HEK293T (cell line): ENCODE measurements around the gene ICAM4.
A peak's percentile ranks its signal among the peaks of the same experiment; 100 is the strongest.

Source experiments
- CTCF ChIA-PET: fragments of 350-600 bp; formaldehyde crosslinking; extraction: SDS; loops from one replicate; lab custom pipeline; 2021; ENCODE audit warnings: antibody characterized with exemption, inconsistent platforms; lab: Yijun Ruan, JAX
- POLR2A ChIA-PET: fragments of 350-600 bp; formaldehyde crosslinking; extraction: SDS; loops from one replicate; lab custom pipeline; 2020; ENCODE audit warnings: antibody characterized with exemption, inconsistent platforms; lab: Yijun Ruan, JAX
- DNase-seq: peaks from one replicate; pipeline ENCODE4 v3.0.0; 2012; ENCODE audit warnings: mixed read lengths; ENCODE audit errors: extremely low spot score
- ARNT ChIP-seq: fragments of 450-650 bp; IDR thresholded peaks from 2 replicates; pipeline ENCODE4 v1.6.1; 2017; ENCODE audit warnings: mild to moderate bottlenecking
- BHLHE40 ChIP-seq: fragments of 450-650 bp; IDR thresholded peaks from 2 replicates; pipeline ENCODE4 v1.6.1; 2016; ENCODE audit warnings: mild to moderate bottlenecking, moderate library complexity, borderline replicate concordance
- CTBP1 ChIP-seq: fragments of 450-650 bp; IDR thresholded peaks from 2 replicates; pipeline ENCODE4 v1.6.1; 2016; ENCODE audit warnings: borderline replicate concordance
- ELF4 ChIP-seq: fragments of 450-650 bp; IDR thresholded peaks from 2 replicates; pipeline ENCODE4 v1.6.1; 2017; ENCODE audit warnings: antibody characterized with exemption
- FOXA1 ChIP-seq: fragments of 450-650 bp; IDR thresholded peaks from 2 replicates; pipeline ENCODE4 v1.6.1; 2016; ENCODE audit warnings: mild to moderate bottlenecking
- FOXK2 ChIP-seq: fragments of 450-650 bp; IDR thresholded peaks from 2 replicates; pipeline ENCODE4 v1.6.1; 2016; ENCODE audit warnings: mild to moderate bottlenecking
- FOXM1 ChIP-seq: fragments of 450-650 bp; IDR thresholded peaks from 2 replicates; pipeline ENCODE4 v1.6.1; 2017; ENCODE audit warnings: mild to moderate bottlenecking, borderline replicate concordance
- HDGF ChIP-seq: fragments of 450-650 bp; IDR thresholded peaks from 2 replicates; pipeline ENCODE4 v1.6.1; 2017; ENCODE audit warnings: antibody characterized with exemption, borderline replicate concordance
- L3MBTL2 ChIP-seq: fragments of 450-650 bp; conservative IDR thresholded peaks from 2 replicates; pipeline ENCODE4 v1.6.1; 2016; ENCODE audit warnings: mild to moderate bottlenecking
- LEF1 ChIP-seq: fragments of 450-650 bp; IDR thresholded peaks from 2 replicates; pipeline ENCODE4 v1.6.1; 2017; ENCODE audit warnings: mild to moderate bottlenecking, borderline replicate concordance
- NFRKB ChIP-seq: fragments of 450-650 bp; IDR thresholded peaks from 2 replicates; pipeline ENCODE4 v1.6.1; 2016; ENCODE audit warnings: mild to moderate bottlenecking, moderate library complexity
- SP1 ChIP-seq: fragments of 450-650 bp; IDR thresholded peaks from 2 replicates; pipeline ENCODE4 v1.6.1; 2017
- SUZ12 ChIP-seq: fragments of 450-650 bp; IDR thresholded peaks from 2 replicates; pipeline ENCODE4 v1.6.1; 2016; ENCODE audit warnings: mild to moderate bottlenecking
- TARDBP ChIP-seq: fragments of 450-650 bp; IDR thresholded peaks from 2 replicates; pipeline ENCODE4 v1.6.1; 2016
- ZNF384 ChIP-seq: fragments of 450-650 bp; IDR thresholded peaks from 2 replicates; pipeline ENCODE4 v1.6.1; 2016
- TF ChIP-seq, protein P1 (sequence below): fragments of 450-650 bp; IDR thresholded peaks from 2 replicates; pipeline ENCODE4 v1.6.1; 2016

The ICAM4 gene

DNA sequence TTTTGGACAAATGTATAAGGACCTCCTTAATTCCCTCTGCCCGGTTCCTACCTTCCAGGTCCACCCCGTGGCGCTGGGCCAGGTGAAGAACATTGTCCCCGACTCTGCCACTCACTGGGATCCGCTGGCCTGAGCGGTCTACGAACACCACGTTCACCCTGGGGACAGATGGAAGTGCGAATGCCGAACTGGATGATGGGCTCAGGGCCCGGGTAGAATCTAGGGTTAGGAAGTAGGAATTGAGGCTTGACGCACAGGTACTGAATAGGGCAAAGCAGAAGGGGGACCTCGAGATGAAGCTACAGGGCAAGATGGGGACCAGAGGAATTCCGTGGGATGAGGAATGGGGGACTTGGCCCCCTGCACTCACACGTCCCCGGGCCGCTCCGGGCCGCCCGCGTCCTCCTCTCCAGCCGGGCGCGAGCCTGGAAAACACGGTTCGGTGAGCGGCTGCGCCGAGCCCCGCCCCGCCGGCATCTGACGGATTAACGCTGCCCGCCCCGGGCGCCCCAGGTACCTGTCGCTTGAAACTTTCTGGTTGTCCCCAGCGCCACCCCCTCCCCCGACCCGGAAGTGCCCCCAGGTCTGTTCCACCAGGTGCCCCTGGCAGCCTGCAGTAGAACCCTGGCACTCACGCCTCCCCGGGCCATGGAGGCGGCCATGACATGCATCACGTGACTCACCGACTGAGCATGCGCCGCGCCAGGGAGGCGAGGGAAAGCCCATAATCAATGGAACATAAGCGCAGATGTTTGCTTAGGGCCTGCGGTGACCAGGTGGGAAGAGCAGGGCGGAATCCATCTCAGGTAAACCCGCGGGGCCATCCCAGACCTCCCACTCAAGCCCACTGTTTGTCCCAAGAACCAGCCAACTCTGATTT lies 28.8 kb downstream of the ICAM4 start, which contains the start of gene FDX2:
TSS of gene FDX2 (minus strand) at position 681 of the 880 bp plus-strand sequence. CDS start at position 662, 19 bp downstream.
- TF ChIP-seq FOXA1: no peak
- no peak for TF ChIP-seq LEF1
- TF ChIP-seq CTBP1: no peak
- TF ChIP-seq ZNF384: no peak
- no peak for TF ChIP-seq ARNT
- TF ChIP-seq HDGF: no peak
- 0 out of 2 replicates have a peak, but pooled peaks have one; percentile 49 for TF ChIP-seq ELF4
- TF ChIP-seq TARDBP: no peak
- TF ChIP-seq FOXM1: no peak
- TF ChIP-seq, protein P1, sequence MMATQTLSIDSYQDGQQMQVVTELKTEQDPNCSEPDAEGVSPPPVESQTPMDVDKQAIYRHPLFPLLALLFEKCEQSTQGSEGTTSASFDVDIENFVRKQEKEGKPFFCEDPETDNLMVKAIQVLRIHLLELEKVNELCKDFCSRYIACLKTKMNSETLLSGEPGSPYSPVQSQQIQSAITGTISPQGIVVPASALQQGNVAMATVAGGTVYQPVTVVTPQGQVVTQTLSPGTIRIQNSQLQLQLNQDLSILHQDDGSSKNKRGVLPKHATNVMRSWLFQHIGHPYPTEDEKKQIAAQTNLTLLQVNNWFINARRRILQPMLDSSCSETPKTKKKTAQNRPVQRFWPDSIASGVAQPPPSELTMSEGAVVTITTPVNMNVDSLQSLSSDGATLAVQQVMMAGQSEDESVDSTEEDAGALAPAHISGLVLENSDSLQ: no peak
- peak; percentile 63 for TF ChIP-seq L3MBTL2
- TF ChIP-seq FOXK2: no peak
- TF ChIP-seq BHLHE40: no peak
- TF ChIP-seq SUZ12: no peak
- TF ChIP-seq SP1: no peak
- ChIA-PET POLR2A (interaction anchor here (0.7 to 2.2 kb wide), 7 partner anchors 10 to 44 kb away, joined by 3 to 10 read pairs (median 5); partner anchors contain the start of genes ICAM5 and RAVER1), CTCF (interaction anchor here (0.6 kb wide), 1 partner anchor 65 kb away, joined by 5 read pairs; the partner anchor contains the start of gene TYK2)
- peak; percentile 91 for DNase-seq

DNA sequence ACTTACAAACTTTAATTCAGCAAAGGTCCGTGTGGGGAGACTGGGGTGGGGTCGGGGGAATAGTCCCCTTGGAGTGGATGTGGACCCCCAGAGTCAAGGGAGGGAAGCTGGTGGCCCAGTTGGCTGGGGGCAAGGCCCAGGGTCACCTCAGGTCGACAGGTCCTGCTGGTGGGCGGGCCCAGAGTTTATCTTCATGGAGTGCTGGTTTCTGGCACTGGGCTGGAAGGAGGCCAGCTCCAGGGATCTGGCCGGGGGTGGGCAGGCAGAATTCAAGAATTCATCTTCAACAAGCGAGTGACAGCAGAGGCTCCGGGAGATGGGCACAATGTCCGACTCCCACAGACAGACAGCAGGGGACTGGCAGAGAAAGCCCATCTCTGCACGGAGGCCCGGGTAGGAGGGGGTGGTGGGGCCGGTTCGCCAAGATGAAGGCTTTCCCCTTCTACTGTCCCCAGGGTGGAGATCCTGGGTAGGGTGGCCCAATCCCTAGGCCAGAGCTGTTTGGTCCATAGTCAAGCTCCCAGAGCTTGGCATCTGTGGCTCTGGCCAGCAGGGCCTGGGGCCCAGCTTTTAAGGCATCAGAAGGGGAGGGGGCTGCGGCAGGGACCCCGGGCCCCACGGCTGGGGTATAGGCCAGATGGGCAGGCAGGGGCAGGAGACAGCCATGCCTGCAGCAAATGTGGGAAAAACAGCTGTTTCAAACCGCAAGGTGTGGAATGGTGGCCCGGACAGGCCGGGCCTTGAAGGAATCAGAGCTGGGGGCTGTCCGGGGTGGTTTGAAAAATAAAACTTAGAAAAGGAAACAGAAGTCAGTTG lies 29.7 kb downstream of the ICAM4 start:
- DNase-seq: peak; percentile 22
- CTCF ChIA-PET: interaction anchor here (1.1 kb wide), 1 partner anchor 72 kb away, joined by 3 read pairs; no protein-coding TSS in a partner anchor
- TF ChIP-seq SP1 (no peak), TARDBP (no peak), HDGF (no peak), FOXA1 (no peak), FOXM1 (no peak), ZNF384 (no peak), NFRKB (no peak), SUZ12 (no peak), L3MBTL2 (no peak), FOXK2 (no peak), CTBP1 (no peak), ARNT (no peak), LEF1 (no peak), BHLHE40 (no peak), ELF4 (no peak)
- TF ChIP-seq, protein P1: no peak
- POLR2A ChIA-PET: interaction anchor here (0.7 to 2.2 kb wide), 4 partner anchors 17 to 64 kb away, joined by 3 to 7 read pairs (median 4); partner anchors contain the start of genes ICAM5, RAVER1 and TYK2

DNA sequence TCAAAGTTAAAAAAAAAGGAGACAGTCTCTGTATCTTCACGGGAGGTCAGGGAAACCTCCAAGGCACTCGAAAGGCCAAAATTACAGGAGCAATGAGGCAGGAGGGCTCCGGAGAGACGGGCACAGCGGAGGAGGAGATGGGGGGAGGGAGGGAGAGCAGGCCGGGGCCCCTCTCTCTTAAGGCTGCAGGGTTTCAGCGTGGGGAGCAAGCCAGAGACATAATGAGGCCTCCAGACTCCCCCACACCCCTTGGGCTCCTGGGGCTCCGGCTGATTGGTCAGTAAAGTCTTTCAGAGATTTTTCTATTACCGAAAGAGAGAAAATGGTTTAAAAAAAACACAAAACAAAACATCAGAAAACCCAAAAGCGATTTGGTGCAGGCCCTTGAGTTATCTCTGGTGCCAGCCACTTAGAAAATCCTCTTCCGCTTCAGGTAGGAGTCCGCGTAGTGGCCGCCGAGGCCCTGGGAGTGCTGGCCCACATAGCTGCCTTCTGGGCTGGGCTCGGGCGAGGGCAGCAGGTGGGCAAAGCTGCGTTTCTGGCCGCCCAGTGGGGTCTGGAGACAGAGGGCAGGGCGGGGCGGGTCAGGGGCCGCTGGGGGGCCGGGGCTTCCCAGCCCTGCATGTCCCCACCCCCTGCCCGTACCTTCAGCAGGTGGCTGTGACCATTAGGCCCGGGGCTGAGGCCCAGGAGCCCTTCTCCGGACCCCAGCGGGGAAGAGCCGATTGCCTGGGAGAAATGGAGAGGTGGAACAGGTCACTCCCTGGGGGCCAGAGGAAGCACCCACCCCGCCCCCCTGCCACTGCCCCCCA lies 30.5 kb downstream of the ICAM4 start:
- TF ChIP-seq ZNF384: no peak
- TF ChIP-seq FOXK2: no peak
- TF ChIP-seq SUZ12: no peak
- DNase-seq: no peak
- POLR2A ChIA-PET: interaction anchor here (0.9 to 2.2 kb wide), 4 partner anchors 16 to 63 kb away, joined by 3 to 7 read pairs (median 6); partner anchors contain the start of genes ICAM5, RAVER1 and TYK2
- CTCF ChIA-PET: interaction anchor here (1.1 kb wide), 1 partner anchor 71 kb away, joined by 3 read pairs; no protein-coding TSS in a partner anchor

DNA sequence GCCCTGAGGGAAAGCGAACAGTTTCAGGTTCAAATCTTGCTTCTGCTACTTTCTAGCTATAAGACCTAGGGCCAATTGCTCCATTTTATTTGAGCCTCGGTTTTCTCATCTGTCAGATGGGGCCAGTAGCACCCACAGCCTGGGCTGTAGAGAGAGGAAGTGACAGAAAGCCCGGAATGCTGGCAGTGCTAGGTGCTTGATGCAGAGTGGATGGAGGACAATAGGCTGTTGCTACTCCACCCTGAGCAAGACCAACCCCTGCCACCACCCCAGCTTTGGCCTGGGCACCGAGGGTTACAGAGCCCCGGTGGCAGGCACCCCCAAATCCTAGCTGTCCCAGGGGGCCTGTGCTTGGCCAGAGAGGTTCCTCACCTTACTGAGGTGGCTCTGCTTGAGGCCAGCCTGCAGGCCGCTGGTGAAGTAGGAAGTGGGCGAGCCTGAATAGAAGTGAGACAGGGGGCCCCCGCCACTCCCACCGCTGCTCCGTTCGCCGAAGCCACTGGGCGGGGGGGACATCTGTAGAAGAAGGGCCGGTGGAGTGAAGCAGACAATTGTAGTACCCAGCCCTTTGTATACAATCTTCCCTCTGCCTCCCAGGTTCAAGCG lies 31.2 kb downstream of the ICAM4 start:
- TF ChIP-seq SP1: no peak
- TF ChIP-seq, protein P1: no peak
- TF ChIP-seq CTBP1: no peak
- TF ChIP-seq NFRKB: no peak
- no peak for TF ChIP-seq FOXA1
- no peak for TF ChIP-seq SUZ12
- TF ChIP-seq ZNF384: no peak
- TF ChIP-seq TARDBP: no peak
- TF ChIP-seq ARNT: no peak
- no peak for TF ChIP-seq FOXK2
- no peak for TF ChIP-seq FOXM1
- no peak for TF ChIP-seq L3MBTL2
- TF ChIP-seq BHLHE40: no peak
- no peak for TF ChIP-seq HDGF
- TF ChIP-seq ELF4: no peak
- TF ChIP-seq LEF1: no peak
- ChIA-PET POLR2A (interaction anchor here (1.1 to 2.2 kb wide), 4 partner anchors 12 to 62 kb away, joined by 3 to 7 read pairs (median 6); partner anchors contain the start of genes ICAM5, RAVER1 and TYK2), CTCF (interaction anchor here (1.1 kb wide), 1 partner anchor 71 kb away, joined by 3 read pairs; no protein-coding TSS in a partner anchor)
- no peak for DNase-seq
